CD4-positive, alpha-beta T cell treated with Interleukin-6 at 100 ng/mL for 8 hours (primary cell): ENCODE data around the gene NUP188.

Experiments
- DNase-seq: peaks from one replicate; pipeline ENCODE4 v3.0.0-alpha.2; 2020; ENCODE audit warnings: mixed read lengths, low spot score

Gene NUP188

DNA sequence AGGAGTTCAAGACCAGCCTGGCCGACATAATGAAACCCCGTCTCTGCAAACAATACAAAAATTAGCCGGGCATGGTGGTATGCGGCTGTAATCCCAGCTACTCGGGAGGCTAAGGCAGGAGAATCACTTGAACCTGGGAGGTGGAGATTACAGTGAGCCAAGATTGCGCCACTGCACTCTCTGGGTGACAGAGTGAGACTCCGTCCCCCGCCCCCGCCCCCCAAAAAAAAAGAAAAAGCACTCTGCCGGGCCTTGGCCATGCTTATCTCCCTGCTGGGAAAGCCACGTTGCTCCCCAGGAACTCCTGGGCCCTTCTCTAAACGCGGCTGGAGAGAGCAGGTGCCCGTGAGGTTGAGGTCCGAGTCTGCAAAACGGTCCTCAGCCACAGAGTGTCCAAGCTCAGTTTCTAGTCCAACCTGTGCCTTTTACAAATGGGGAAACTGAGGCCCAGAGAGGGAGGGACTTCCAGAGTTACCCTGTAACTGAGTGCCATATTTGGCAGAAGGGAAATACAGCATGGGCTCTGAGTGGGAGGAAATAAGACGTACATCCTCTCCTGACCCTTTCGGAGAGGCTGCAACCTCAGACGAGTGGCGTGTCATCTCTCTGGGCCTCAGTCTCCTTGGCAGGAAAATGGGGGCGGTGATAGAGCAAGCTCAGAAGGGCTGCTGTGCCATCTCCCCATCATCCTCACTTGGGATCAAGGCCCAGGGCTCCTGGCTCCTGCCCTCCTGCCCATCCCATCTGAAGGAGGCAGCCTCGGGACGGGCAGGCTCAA lies 33.3 kb upstream of the NUP188 start:
- DNase-seq: no peak

DNA sequence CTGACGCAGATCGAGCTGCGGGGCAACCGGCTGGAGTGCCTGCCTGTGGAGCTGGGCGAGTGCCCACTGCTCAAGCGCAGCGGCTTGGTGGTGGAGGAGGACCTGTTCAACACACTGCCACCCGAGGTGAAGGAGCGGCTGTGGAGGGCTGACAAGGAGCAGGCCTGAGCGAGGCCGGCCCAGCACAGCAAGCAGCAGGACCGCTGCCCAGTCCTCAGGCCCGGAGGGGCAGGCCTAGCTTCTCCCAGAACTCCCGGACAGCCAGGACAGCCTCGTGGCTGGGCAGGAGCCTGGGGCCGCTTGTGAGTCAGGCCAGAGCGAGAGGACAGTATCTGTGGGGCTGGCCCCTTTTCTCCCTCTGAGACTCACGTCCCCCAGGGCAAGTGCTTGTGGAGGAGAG lies 31.3 kb upstream of the NUP188 start:
- no peak for DNase-seq

DNA sequence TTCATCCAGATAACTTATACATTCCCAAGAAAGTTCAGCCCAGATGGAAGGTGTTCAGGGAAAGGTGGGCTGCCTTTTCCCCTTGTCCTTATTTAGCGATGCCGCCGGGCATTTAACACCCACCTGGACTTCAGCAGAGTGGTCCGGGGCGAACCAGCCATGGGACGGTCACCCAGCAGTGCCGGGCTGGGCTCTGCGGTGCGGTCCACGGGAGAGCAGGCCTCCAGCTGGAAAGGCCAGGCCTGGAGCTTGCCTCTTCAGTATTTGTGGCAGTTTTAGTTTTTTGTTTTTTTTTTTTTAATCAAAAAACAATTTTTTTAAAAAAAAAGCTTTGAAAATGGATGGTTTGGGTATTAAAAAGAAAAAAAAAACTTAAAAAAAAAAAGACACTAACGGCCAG lies 30.8 kb upstream of the NUP188 start:
- DNase-seq: no peak

DNA sequence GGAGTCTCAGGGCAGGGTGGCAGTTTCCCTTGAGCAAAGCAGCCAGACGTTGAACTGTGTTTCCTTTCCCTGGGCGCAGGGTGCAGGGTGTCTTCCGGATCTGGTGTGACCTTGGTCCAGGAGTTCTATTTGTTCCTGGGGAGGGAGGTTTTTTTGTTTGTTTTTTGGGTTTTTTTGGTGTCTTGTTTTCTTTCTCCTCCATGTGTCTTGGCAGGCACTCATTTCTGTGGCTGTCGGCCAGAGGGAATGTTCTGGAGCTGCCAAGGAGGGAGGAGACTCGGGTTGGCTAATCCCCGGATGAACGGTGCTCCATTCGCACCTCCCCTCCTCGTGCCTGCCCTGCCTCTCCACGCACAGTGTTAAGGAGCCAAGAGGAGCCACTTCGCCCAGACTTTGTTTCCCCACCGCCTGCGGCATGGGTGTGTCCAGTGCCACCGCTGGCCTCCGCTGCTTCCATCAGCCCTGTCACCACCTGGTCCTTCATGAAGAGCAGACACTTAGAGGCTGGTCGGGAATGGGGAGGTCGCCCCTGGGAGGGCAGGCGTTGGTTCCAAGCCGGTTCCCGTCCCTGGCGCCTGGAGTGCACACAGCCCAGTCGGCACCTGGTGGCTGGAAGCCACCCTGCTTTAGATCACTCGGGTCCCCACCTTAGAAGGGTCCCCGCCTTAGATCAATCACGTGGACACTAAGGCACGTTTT lies 30.2 kb upstream of the NUP188 start:
- no peak for DNase-seq

DNA sequence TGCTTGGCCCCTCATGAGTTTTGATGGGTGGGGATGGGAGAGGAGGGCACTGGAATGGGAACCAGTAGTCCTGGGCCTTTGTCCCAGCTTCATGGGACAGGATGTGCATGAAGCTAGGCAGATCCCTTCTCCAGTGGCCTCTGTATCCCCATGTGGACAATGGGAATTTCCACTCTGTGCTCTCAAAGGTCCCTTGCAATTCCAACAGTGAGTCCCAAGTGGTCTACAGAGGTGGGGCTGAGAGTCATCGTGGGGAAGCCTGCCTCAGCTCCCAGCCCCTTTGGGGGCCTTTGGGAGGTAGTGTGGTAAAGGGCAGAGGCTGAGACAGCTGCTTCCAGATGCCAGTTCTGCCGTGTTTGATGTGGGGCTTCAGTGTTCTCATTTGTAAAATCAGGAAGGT lies 28.6 kb upstream of the NUP188 start:
- no peak for DNase-seq

DNA sequence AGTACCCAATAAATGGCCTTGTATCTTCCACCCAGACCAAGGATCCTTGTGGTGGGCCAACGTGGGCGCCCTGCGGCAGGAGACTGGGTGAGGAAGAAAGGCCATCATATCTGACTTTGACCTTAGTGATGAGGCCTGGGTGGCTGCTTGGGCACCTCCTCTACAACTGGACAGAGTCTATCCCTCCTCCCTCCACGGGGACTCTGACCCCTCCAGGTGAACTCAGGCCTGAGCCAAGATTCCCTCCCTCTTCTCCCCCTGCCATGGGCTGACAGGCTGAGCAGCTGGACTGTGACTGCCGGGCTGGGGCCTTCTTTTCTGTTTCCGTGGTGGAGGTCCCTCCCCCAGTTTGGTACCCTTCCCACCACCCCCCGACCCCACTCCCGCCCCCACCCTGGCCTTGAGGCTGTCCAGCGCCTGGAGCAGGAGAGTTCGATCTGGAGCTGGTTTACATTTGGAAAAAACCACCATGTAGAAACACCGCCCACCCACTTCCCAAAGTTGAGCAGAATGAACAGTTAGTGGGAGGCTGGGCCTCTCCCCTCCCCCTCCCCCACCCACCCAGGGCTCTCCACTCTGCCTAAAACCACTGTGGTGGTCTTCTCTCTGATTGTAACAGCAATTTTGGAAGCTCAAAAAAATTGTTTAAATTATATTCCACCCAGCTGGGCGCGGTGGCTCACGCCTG lies 28.0 kb upstream of the NUP188 start:
- no peak for DNase-seq

DNA sequence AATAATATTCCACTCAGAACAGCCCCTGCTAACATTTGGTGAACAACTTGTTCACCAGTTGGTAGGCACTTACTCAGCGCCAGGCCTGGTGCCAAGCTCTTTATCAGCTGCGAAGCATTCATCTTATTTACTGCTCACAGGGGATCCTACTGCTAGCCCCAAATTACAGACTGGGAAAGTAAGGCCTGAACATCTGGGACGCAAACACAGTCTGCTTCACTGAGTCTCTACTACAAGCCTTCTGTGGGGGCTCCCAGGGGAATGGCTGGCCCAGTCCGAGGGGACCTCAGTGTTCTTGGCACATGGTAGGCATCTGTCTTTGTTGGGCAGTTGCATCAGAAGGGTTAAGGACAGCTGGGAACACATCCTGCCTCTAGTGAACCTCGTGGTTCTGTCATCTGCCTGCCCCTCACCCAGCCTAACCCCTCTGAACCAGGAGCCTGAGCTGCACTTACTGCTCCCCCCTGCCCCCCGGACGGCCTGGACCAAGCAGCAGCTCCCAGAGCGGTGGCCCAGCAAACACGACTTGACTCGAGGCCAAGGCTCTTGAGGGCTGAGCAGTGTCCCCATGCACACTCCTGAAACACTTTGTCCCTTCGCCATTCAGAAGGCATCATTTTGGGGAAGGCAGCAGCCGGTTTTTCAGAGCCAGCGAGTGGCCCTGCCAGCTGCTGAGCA lies 27.0 kb upstream of the NUP188 start, which contains the start of gene PHYHD1:
Gene PHYHD1, plus strand, starts transcription at position 602 of the 678 bp plus-strand sequence. CDS start 1,342 bp downstream, outside the sequence.
- DNase-seq: no peak

DNA sequence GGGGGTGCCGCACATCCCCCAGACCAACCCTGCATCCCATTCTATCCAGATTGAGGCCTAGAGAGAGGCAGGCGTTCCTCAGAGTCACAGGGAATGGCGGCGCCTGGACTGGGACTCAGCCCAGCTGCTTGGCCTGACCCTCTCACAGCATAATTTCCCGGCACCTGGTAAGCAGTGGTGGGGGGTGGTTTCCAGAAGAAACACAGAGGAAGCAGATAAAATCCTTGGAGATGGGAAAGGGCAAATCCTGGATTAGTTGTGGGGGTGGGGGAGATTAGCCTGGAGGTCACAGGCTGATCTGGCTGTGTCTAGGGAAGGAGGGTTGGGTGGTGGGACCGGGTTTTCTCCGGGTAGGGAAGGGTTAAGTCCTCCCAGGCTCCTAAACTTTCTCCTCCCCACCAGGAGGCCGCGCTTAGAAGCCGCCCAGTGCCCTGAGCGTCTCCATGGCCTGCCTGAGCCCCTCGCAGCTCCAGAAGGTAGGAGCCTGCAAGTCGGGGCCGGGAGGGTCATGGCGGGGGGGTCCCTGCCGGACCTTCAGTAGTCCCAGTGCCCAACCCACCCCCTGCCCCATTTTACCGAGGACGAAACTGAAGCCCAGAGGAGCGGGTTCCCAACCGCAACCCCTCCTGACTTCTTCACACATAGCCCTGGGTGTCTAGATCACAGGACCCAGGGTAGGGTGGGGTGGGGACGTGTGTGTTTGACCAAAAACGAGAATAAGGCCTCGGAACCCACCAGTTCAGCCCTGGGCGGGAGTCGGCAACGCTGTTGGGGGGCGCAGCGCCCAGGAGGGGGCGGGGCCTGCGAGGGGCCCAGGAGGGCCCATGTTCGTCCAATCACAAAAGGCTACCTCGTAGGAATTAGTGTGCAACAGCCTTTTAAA lies 25.4 kb upstream of the NUP188 start:
- no peak for DNase-seq

DNA sequence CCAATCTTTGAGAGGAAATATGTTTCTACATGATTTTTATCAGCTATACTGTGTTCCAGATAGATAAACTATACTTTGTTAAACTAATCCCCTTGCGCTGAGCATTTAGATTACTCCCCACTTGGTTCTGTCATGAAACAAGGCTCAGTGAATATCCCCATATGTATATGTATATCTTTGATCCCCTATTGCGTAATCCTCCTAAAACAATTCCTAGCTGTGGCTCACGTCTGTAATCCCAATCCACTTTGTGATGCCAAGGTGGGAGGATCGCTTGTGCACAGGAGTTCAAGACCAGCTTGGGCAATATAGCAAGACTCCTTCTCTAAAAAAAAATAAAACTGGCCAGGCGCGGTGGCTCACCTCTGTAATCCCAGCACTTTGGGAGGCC lies 24.0 kb upstream of the NUP188 start:
- no peak for DNase-seq

DNA sequence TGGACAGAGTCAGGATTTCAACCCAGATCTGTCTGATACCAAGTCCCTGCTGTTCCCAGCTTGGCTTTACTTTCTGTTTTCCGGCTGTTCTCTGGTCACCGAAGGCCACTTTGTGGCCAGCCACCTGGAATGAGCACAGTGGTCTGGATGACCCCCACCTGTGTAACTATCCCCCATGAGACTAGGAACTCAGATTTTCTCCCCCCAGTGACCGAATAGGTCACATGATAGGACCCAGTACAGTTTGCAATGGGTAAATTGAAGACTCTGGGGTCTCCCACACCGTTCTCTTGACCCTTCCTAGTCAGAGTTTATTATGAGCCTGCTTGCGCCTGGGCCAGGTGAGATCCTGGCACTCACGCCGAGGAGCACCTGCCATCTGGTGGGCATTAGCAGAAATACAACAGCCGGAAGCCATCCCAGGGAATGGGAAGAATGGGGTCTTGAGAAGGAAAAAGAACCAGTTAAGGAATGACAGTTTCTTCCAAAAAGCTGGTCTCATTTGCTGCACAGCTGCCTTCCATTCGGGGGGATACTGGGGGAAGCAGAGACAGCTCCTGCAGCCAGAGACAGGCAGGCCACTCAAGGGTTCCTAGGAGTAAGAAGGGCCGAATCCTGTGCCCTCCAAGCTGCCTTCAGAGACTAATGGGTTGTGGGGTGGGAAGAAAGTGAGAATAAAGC lies 19.6 kb upstream of the NUP188 start:
- peak; percentile 52 for DNase-seq

DNA sequence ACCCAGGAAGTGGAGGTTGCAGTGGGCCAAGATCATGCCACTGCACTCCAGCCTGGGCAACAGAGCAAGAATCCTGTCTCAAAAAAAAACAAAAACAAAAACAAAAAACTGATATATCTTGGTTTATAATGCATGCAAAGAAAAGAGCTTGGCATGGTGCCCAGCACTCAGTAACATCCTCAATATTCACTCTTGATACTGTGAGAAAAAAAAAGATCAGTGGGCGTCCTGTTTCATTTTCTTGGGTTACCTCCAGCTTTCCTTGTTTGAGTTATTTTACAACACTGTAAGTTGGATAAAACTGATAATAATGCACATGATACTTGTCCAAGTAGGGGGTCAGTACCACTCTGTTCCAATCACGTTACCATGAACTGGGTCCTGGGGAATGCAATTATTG lies 18.9 kb upstream of the NUP188 start:
- DNase-seq: no peak

DNA sequence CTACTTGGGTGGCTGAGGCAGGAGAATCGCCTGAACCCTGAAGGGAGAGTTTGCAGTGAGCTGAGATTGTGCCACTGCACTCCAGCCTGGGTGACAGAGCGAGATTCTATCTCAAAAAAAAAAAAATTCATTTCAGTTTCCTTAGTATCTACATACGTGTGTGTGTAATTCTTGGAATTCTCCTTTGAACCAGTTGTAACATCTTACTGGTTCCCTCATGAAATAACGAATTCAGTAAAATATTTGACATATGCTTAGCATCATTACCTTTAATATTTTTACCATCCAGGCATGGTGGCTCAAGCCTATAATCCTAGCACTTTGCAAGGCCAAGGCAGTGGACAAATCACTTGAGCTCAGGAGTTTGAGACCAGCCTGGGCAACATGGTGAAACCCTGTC lies 17.9 kb upstream of the NUP188 start:
- DNase-seq: no peak

DNA sequence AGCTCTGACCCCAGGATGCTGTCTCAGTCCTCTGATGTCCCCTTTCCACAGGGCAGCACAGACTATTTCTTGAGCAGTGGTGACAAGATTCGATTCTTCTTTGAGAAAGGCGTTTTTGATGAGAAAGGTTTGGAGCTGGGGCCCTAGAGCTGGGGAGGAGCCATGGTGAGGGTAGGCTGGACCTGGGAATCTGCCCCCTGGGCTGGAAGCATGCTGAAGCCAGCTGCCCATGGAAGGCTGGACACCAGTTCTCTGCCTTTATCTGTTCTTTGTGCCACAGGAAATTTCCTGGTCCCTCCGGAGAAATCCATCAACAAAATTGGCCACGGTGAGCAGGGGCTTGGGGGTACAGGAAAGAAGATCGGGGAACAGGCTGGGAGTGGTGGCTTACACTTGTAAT lies 13.8 kb upstream of the NUP188 start:
- DNase-seq: no peak

DNA sequence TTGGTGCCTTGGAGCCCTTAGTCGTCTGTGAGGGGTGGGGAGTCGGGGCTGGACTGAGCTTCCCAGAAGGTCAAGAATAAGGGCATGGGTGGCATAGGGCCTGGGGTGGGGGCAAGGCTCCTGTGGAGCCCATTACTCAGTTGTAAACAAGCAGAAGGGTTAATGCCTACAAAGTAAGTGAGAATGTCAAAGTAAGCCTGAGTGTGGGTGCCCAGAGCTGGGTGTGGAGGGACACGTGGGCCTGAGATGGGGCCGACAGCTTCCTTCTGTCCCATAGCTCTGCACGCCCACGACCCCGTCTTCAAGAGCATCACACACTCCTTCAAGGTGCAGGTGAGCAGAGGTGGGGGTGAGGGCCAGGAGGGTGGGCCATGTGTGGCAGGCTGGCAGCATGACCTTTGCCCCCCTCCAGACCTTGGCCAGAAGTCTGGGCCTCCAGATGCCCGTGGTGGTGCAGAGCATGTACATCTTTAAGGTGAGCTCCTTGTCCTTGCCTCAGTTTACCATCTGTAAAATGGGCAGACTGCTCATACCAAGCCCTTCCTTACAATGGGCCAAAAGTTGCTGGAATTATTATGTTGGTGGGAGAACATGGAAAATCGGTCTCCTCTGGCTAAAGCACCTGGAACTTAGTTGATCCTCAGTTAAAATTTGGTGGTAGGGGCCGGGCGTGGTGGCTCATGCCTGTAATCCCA lies 11.2 kb upstream of the NUP188 start:
- DNase-seq: no peak

DNA sequence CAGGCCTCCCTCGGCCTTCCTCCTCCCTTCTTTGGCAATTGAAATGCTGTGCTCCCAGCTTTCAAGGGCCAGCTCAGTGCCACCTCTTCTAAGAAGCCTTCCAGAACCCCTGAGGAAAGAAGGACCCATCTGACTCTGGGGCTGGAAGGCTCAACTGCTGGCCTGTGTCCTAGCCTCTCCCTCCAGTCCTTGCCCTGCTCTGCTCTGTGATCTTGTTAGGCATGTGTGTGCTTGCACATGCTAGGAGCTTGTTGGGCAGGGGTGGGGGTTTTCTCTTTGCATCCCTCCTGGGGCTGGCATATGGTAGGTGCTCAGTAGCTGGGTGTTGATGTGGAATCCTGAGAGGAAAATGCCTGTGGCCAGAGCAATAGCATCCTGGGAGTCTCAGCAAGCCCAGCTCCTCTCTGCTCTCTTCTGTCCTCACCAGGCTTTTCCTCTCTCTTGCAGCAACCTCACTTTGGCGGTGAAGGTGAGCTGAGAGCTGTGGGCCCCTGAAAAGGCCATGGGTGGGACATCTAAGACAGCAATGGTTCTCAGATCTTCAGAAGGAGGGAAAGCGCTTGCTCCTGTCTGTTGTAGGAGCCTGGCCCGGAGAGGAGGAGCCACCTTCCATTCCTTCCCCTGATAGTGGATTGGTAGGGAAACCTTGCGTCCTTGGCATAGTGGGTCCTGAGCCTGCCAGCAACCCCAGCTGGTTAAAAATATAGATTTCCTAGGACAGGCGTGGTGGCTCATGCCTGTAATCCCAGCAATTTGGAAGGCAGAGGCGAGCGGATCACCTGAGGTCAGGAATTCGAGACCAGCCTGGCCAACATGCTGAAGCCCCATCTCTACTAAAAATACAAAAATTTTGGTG lies 10.0 kb upstream of the NUP188 start:
- DNase-seq: no peak

DNA sequence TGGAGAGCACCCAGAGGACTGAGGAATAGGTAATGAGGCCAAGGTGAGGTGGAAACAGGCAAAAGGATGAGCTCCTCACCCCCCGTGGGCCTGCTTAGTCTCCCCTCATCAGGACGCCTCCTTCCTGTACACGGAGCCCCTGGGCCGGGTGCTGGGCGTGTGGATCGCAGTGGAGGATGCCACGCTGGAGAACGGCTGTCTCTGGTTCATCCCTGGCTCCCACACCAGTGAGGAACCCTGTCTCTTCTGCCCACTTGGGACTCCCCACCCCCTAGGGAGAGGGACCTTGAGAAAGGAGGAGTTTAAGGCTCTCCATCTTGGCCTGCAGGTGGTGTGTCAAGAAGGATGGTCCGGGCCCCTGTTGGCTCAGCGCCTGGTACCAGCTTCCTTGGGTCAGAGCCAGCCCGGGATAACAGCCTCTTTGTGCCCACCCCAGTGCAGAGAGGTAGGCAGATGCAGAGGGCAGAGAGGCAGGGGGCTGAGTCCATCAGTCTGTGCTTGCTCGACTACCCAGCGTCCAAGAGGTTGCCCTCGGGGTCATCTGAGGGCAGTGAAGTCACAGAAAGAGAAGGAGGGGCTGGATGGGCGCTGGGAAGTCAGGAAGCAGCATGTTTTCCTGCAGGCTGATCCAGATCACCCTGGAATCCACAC lies 7.1 kb upstream of the NUP188 start:
- no peak for DNase-seq

DNA sequence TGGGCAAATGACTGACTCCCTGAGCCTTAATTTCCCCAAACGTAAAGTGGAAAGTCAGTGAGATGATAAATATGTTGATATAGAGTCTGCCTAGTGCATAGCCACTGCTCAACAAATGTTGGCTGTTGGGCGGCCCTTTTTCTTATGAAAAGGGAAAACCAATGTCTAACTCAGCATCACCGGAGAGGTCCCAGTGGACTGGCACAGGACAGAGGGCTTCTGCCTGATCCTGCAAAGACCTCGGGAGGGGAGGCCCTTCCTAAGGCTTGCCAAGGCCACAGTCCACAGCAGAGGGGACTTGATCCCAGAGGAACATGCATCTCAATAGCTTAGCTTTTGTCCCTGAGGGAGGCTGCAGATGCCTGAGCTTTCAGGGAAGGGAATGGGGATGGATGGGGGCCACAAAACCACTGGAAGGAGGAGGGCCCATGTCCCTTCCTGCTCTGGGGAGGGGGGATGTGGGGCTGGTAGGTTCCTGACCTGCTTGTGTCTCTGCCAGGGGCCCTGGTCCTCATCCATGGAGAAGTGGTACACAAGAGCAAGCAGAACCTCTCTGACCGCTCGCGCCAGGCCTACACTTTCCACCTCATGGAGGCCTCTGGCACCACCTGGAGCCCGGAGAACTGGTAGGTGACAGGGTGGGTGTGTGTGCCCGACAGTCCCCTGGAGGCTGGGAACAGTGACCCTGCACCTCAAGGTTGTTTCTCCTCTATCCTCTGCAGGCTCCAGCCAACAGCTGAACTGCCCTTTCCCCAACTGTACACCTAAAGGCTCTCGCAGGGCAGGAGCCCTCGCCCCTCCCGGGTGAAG lies 6.3 kb upstream of the NUP188 start:
- DNase-seq: no peak
